Right forelimb (tissue), 1 donor: ENCODE data around the gene RASAL2.
"Not testable (repeated sequence)": the region's sequence is repeated elsewhere in the genome, so short reads cannot be mapped to it uniquely, and the experiment has no call there.

Experiments used
- DNase-seq: peaks from one replicate; pipeline ENCODE4 v3.0.0-alpha.2; 2018

Gene RASAL2

DNA sequence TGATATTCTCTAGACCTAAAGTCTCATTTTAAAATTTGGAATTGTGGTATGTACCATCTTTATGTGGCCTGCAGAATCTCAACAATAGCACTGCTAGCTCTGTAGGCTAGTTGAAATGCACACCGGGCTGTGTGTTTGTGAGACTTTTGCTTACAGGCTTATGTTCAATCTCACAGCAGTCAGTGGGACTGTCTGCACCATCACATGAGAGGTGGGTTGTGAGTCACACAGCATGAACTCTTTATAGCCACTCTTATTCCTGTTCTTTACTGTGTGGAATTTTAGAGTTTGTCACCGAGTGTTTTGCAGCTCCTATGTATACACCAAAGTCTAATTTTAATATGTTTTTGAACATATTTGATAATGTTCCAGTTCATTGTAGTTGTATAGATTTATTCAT lies 74.6 kb downstream of the RASAL2 start:
- DNase-seq, result no peak

DNA sequence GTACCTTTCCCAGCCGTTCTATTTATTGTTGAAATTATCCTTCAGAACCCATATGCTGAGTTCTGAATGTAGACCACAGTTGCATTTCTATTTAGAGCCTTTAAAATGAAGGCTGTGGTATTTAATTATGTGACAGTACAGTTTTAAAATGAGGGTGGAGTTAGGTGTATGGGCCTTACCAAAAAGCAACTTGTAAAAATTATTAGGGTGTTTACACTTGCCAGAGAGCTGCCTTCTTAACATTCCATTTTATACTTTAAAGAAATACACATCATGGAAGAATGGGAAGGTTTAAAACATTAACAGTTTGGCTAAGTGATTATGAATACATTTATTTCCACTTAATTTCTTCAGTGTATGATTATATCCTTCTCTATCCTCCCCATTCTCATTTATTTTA lies 75.7 kb downstream of the RASAL2 start:
- DNase-seq, result no peak

DNA sequence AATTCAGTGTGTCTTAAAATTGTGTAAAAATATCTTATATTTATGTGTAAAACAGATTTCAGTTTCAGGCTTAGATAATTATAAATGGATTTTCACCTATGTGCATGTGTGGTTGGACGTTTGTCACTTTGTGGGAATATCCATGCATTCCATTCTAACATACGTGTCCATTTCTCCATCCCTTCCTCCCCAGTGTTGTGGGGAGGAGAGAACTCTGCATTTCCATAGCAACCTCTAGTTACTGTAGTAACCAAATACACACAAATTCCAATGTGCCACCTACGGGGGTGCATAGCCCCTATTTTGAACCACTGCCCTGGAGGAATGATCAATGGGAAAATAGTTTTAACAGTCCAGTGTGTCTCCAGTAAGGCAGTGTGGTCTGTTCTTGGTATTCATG lies 79.0 kb downstream of the RASAL2 start:
- DNase-seq, result no peak

DNA sequence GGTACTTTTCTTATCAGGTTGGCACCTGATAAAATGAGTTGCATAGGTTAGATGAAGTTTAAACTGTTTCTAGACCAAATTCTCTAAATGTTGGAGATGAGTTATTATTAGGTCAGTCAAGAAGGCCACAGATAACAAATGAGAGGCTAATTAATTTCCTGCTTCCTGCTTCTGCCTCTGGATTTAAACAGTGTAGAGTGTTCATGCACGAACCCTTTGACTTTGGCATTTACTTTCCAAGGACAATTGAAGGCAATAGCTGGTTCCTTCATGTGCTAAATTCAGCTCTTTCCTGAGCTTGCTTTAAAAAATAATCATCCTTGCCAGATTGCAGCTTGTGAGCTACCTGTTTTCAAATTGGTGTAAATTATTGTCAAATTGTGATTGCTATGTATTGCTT lies 80.6 kb downstream of the RASAL2 start:
- DNase-seq, result no peak

- DNase-seq, result no peak
Observed at GRCh38 chr1:178180405-178180804, 86.5 kb downstream of the RASAL2 start.

GRCh38 chr1:178183796-178184195 lies 89.9 kb downstream of the RASAL2 start:
- DNase-seq, result no peak

- no peak for DNase-seq
Observed at GRCh38 chr1:178188306-178188705, 94.4 kb downstream of the RASAL2 start.

- DNase-seq, result no peak
Observed at GRCh38 chr1:178189814-178190213, 95.9 kb downstream of the RASAL2 start.

GRCh38 chr1:178190881-178191280 lies 97.0 kb downstream of the RASAL2 start:
- DNase-seq, result no peak

DNA sequence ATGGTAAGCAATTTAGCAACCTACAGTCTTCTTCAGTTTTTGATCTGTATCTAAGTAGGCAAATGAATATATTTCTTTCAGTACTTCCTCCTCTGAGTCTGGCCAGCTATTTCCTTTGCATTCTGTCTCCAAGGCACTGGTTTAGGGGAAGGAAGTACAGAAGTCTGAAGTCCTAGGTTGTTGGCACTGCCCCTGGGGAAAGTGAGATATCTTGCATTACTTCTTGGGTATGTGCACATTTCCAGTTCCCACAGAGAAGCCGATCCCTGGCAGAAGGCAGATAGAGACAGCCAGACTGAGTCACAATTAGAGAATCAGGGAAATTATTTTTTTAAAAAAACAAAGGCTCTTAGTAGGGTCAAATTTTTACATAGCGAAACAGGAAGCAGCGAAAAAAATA lies 98.8 kb downstream of the RASAL2 start:
- DNase-seq, result no peak

- DNase-seq, result no peak
Observed at GRCh38 chr1:178196631-178197030, 102.7 kb downstream of the RASAL2 start.

DNA sequence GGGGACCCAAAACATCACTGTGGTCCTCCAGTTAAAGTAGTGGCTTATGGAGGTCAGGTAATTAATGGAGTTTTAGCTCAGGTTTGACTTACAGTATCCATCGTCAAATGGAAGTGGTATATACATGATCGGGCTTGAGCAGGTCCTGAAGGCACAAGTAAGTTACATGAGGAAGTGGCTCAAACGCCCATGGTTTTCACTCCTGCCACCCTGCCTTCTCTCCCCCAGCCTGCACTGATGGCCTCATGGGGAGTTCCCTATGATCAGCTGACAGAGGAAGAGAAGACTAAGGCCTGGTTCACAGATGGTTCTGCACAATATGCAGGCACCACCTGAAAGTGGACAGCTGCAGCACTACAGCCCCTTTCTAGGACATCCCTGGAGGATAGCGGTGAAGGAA lies 108.2 kb downstream of the RASAL2 start:
- DNase-seq, result not testable (repeated sequence)

GRCh38 chr1:178202546-178202945 lies 108.6 kb downstream of the RASAL2 start:
- not testable (repeated sequence) for DNase-seq

DNA sequence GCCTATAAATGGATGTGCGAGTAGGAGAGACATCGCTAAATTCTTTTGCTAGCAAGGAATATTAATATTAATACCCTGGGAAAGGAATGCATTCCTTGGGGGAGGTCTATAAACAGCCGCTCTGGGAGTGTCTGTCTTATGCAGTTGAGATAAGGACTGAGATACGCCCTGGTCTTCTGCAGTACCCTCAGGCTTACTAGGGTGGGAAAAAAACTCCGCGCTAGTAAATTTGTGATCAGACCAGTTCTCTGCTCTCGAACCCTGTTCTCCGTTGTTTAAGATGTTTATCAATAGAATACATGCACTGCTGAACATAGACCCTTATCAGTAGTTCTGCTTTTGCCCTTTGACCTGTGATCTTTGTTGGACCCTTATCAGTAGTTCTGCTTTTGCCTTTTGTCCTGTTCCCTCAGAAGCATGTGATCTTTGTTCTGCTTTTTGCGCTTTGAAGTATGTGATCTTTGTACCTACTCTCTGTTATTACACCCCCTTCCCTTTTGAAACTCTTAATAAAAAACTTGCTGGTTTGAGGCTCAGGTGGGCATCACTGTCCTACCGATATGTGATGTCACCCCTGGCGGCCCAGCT lies 114.5 kb downstream of the RASAL2 start:
- not testable (repeated sequence) for DNase-seq

DNA sequence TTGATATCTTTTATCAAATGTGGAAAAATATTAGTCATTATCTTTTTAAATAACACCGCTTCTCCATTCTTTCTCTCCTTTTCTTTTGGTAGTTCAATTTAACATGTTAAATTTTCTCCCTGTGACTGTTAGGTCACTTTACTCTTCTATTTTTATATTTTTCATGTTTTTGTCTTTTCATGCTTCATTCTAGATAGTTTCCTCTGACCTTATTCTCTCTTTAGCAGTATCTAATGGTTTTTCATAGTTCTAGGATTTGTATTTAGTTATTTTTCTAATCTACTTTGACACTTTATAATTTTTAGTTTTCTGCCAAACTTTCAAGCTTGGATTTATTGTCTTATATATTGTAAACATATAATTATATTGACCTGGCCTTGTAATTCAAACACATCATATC lies 116.0 kb downstream of the RASAL2 start:
- no peak for DNase-seq

GRCh38 chr1:178218550-178218949 lies 124.6 kb downstream of the RASAL2 start:
- no peak for DNase-seq

DNA sequence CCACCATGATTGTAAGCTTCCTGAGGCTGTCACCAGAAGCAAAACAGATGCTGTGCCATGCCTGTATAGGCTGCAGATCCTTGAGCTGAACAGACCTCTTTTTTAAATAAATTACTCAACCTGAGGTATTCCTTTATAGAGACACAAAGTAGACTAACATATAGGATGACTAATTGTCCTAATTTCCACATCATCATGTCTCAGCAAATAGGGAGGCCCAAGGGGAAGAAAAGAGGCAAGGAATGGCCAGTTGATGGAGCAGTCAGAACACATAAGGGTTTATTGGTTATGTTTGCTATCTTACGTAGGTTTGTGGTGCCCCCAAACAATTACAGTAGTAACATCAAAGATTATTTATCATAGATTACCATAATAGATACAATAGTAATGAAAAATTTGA lies 126.2 kb downstream of the RASAL2 start:
- no peak for DNase-seq

- DNase-seq, result no peak
Observed at GRCh38 chr1:178223289-178223688, 129.4 kb downstream of the RASAL2 start.

DNA sequence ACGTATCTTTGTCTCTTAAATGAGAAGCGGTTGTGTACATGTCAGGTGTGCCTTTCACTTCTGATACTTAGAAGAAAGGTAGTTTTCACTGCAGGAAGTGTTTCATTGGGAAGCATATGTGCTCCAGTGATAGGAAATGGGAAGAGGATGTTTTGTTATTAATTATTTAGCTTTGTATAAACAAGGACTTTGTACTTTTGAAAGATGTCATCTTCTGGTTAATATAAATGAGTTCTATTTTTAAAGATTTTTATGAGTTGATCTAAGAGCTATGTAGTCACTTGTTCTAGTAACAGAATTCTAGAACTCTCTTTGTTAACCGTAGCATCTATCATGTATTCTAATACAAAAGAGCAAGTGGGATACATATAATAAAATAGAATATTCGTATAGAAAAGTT lies 130.5 kb downstream of the RASAL2 start:
- no peak for DNase-seq

GRCh38 chr1:178230881-178231409 lies 137.0 kb downstream of the RASAL2 start:
- DNase-seq, result no peak

GRCh38 chr1:178232108-178232507 lies 138.2 kb downstream of the RASAL2 start:
- no peak for DNase-seq

GRCh38 chr1:178232949-178233348 lies 139.0 kb downstream of the RASAL2 start:
- DNase-seq, result no peak

DNA sequence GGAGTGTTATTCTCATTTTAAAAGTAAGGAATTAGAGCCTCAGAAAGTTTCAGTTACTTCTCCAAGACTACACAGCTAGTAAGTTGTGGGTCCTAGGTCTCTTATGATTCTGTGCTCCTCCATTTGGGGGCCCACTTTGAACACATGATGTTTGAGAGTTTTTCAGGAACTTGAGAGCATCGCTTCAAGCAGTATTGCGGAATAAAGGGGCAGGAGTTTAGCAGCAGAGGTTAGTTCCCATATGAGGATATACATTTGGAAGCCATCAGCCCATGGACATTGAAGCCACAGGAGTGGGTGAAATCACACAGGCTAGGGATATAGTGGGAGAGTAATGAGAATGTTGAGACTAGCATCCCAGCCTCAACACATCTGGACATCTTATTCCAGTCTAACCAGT lies 143.2 kb downstream of the RASAL2 start:
- DNase-seq, result no peak

- DNase-seq, result no peak
Observed at GRCh38 chr1:178238722-178239510, 145.0 kb downstream of the RASAL2 start.

DNA sequence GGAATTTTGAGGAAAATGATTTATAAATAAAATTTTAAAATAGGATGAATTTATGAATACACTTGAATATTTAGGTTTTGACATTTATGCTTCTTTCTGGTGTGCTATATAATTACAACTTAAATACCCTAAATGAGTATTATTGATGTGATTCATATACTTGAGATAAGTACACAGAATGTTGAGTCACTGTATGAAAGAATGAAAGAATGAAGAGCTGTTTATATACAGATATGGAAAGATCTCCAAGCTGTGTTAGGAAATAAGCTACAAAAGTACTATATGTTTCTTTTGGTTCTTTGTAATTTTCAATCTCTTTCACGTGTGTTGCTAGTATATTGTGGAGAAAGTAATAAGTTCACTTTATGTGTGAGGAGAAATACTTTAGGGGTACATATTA lies 147.2 kb downstream of the RASAL2 start:
- no peak for DNase-seq
